Astrocyte of the spinal cord (primary cell): ENCODE measurements around the gene HYAL3.
"Not testable (repeated sequence)": the region's sequence is repeated elsewhere in the genome, so short reads cannot be mapped to it uniquely, and the experiment has no call there.

ENCODE experiments used
- DNase-seq: peaks from one replicate; pipeline ENCODE4 v3.0.0; 2011; ENCODE audit warnings: low read depth, low spot score
- H3K4me3 ChIP-seq: 2 replicates; pipeline ENCODE4 v1.5.1; 2011; ENCODE audit warnings: low read depth, mild to moderate bottlenecking, low read length, moderate library complexity
- in situ Hi-C: cut with HindIII; loops from 2 replicates; pipeline ENCODE4 v1.10.0; 2017; ENCODE audit warnings: low sequenced_read_pairs
- TF ChIP-seq, protein P1 (sequence below): IDR thresholded peaks from 2 replicates; pipeline ENCODE4 v1.5.1; 2012; ENCODE audit warnings: low read depth, mild to moderate bottlenecking, low read length, inconsistent platforms

The HYAL3 gene

GRCh38 chr3:50273689-50274065 lies 25.5 kb downstream of the HYAL3 start:
- no peak for DNase-seq
- in situ Hi-C loops, result no loop called here
- TF ChIP-seq, protein P1, sequence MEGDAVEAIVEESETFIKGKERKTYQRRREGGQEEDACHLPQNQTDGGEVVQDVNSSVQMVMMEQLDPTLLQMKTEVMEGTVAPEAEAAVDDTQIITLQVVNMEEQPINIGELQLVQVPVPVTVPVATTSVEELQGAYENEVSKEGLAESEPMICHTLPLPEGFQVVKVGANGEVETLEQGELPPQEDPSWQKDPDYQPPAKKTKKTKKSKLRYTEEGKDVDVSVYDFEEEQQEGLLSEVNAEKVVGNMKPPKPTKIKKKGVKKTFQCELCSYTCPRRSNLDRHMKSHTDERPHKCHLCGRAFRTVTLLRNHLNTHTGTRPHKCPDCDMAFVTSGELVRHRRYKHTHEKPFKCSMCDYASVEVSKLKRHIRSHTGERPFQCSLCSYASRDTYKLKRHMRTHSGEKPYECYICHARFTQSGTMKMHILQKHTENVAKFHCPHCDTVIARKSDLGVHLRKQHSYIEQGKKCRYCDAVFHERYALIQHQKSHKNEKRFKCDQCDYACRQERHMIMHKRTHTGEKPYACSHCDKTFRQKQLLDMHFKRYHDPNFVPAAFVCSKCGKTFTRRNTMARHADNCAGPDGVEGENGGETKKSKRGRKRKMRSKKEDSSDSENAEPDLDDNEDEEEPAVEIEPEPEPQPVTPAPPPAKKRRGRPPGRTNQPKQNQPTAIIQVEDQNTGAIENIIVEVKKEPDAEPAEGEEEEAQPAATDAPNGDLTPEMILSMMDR, result no peak
- H3K4me3 ChIP-seq, result no peak overlapping the region

DNA sequence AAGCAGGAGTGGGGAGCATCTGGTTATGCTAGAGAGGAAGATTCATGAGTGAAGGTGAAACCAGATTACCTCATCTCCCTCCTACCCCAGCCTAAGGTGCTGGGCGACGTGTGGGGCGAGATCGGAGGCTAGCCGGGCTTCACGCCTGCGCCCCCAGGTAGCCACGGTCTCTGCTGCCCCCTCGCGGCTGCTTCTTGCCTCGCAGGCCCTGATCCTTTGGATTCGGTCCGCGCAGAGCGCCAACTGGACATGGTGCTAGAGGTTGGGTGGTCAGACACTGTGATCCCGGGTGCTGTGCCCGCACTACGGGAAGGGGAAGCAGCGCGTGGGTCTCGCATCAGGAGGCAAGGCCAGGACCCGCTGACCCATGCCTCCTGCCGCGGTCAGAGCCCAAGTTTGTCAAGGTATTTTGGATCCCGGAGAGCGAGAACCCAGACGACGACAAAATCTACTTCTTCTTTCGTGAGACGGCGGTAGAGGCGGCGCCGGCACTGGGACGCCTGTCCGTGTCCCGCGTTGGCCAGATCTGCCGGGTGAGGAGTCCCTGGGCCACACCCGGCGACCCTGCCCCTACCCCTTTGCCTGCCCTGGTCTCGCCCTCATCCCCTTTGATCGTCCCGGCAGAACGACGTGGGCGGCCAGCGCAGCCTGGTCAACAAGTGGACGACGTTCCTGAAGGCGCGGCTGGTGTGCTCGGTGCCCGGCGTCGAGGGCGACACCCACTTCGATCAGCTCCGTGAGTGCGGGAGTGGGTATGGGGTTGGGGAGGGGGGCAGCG lies 26.1 kb downstream of the HYAL3 start:
- in situ Hi-C loops, result no loop called here
- H3K4me3 ChIP-seq, result peak overlapping the region; percentile 22
- TF ChIP-seq, protein P1, result peak; percentile 96
- peak; percentile 67 for DNase-seq

DNA sequence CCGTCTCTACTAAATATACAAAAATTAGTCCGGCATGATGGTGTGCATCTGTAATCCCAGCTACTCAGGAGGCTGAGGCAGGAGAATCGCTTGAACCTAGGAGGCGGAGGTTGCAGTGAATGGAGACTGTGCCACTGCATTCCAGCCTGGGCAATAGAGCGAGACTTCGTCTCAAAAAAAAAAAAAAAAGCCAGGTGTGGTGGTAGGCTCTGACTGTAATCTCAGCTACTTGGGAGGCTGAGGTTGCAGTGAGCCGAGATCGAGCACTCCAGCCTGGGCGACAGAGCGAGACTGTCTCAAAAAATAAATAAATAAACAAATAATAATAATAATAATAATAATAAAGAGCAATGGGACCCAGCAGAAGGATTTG lies 26.7 kb downstream of the HYAL3 start:
- DNase-seq, in situ Hi-C loops, H3K4me3 ChIP-seq: not testable (repeated sequence)

- no peak overlapping the region for H3K4me3 ChIP-seq
- no peak for DNase-seq
- in situ Hi-C loops, result no loop called here
- TF ChIP-seq, protein P1, result no peak
Measured at GRCh38 chr3:50271314-50271936, 27.8 kb downstream of the HYAL3 start.

- in situ Hi-C loops, result no loop called here
- TF ChIP-seq, protein P1, result no peak
- no peak for DNase-seq
- no peak overlapping the region for H3K4me3 ChIP-seq
Measured at GRCh38 chr3:50270422-50271224, 28.6 kb downstream of the HYAL3 start.

- no peak overlapping the region for H3K4me3 ChIP-seq
- DNase-seq, result no peak
- TF ChIP-seq, protein P1, result no peak
- in situ Hi-C loops, result no loop called here
Measured at GRCh38 chr3:50269977-50270413, 29.2 kb downstream of the HYAL3 start.
